Keratinocyte (primary cell): Measurements from ENCODE around the gene TRIM67. TPM values are rescaled to one million over a fixed set of nuclear protein-coding genes. Genes with fewer than 3 reads are reported as not detected.

Experiments
- DNase-seq: peaks from one replicate; pipeline ENCODE4 v3.0.0-alpha.2; 2011; ENCODE audit warnings: low read depth, missing footprints, low spot score
- FAIRE-seq: peaks from 2 replicates; lab custom pipeline; 2011; peaks lifted over from hg19 to GRCh38; lab: Jason Lieb, UNC
- H2AFZ ChIP-seq: 2 replicates; pipeline ENCODE4 v1.6.0; 2012; ENCODE audit warnings: low read length, control low read depth, inconsistent platforms; ENCODE audit not compliant: control insufficient read depth
- H3K27ac ChIP-seq: 2 replicates; pipeline ENCODE4 v1.5.1; 2011; ENCODE audit warnings: low read length; ENCODE audit not compliant: control insufficient read depth, insufficient read depth
- H3K27me3 ChIP-seq: 3 replicates; pipeline ENCODE4 v1.6.0; 2011; ENCODE audit warnings: low read length; ENCODE audit not compliant: control insufficient read depth, insufficient read depth; ENCODE audit errors: extremely low read depth
- H3K36me3 ChIP-seq, 2 experiments: 2 replicates in 1 of 2; 3 replicates in 1 of 2; pipeline ENCODE4 v1.5.1; 2011; ENCODE audit warnings: low read length in 2 of 2, mild to moderate bottlenecking in 1 of 2; ENCODE audit not compliant: control insufficient read depth in 2 of 2, insufficient read depth in 2 of 2; ENCODE audit errors: extremely low read depth in 1 of 2
- H3K4me1 ChIP-seq: 3 replicates; pipeline ENCODE4 v1.5.1; 2011; ENCODE audit warnings: low read length; ENCODE audit not compliant: control insufficient read depth, insufficient read depth; ENCODE audit errors: extremely low read depth
- H3K4me2 ChIP-seq: 3 replicates; pipeline ENCODE4 v1.6.0; 2011; ENCODE audit warnings: low read depth, low read length; ENCODE audit not compliant: control insufficient read depth, insufficient read depth; ENCODE audit errors: extremely low read depth
- H3K4me3 ChIP-seq, 3 experiments: fragments of 200-600 bp in 1 of 3; sonication (generic) in 1 of 3; 2 replicates in 2 of 3; 3 replicates in 1 of 3; pipeline ENCODE4 v1.5.1; 2011 to 2016; ENCODE audit warnings: low read length in 3 of 3, mild to moderate bottlenecking in 3 of 3, control low read depth in 2 of 3, inconsistent platforms in 1 of 3, low read depth in 1 of 3, mixed read lengths in 1 of 3, mixed run types in 1 of 3, moderate library complexity in 1 of 3; ENCODE audit not compliant: control insufficient read depth in 2 of 3, insufficient read depth in 2 of 3; ENCODE audit errors: extremely low read depth in 1 of 3
- H3K79me2 ChIP-seq: 2 replicates; pipeline ENCODE4 v1.6.0; 2012; ENCODE audit warnings: low read length; ENCODE audit not compliant: control insufficient read depth, insufficient read depth
- H3K9ac ChIP-seq: 3 replicates; pipeline ENCODE4 v1.6.0; 2011; ENCODE audit warnings: low read length; ENCODE audit not compliant: control insufficient read depth, insufficient read depth; ENCODE audit errors: extremely low read depth
- H3K9me1 ChIP-seq: 3 replicates; pipeline ENCODE4 v1.6.0; 2011; ENCODE audit warnings: low read length; ENCODE audit not compliant: control insufficient read depth, insufficient read depth; ENCODE audit errors: extremely low read depth
- H3K9me3 ChIP-seq: 2 replicates; pipeline ENCODE4 v1.5.1; 2012; ENCODE audit warnings: low read depth, low read length; ENCODE audit not compliant: control insufficient read depth
- H4K20me1 ChIP-seq: 3 replicates; pipeline ENCODE4 v1.6.0; 2011; ENCODE audit warnings: low read length; ENCODE audit not compliant: control insufficient read depth, insufficient read depth; ENCODE audit errors: extremely low read depth
- CTCF ChIP-seq, 3 experiments: IDR thresholded peaks in 1 of 3; conservative IDR thresholded peaks in 1 of 3; optimal IDR thresholded peaks in 1 of 3; 2 replicates in 2 of 3; 3 replicates in 1 of 3; pipeline versions ENCODE3 to v1.5.1; 2011; ENCODE audit warnings: low read length in 3 of 3, mild to moderate bottlenecking in 3 of 3, moderate library complexity in 2 of 3, control low read depth in 1 of 3, inconsistent platforms in 1 of 3; ENCODE audit not compliant: insufficient read depth in 2 of 3; ENCODE audit errors: extremely low read depth in 1 of 3
- EZH2 ChIP-seq: IDR thresholded peaks from one replicate; pipeline ENCODE4 v1.6.1; 2012; ENCODE audit warnings: inconsistent platforms, mild to moderate bottlenecking, low read length, moderate library complexity
- dilution Hi-C: fragments of 300-500 bp; cut with MboI; formaldehyde crosslinking; loops from one replicate; pipeline ENCODE4 v1.7.0; 2020; ENCODE audit warnings: low sequenced_read_pairs; ENCODE audit not compliant: extremely low pct_ligation_motif_present
- polyA plus RNA-seq, 5 experiments: library from polyadenylated mRNA; depleted of rRNA in 3 of 5; stranded (reverse) in 3 of 5; stranded (forward) in 1 of 5; unstranded in 1 of 5; fragments of >200 nt; gene quantifications; 1 replicate in 1 of 5; 2 replicates in 3 of 5; 3 replicates in 1 of 5; pipeline versions ENCODE4 v1.2.1 to v1.2.3, GENCODE V29; 2011 to 2012; ENCODE audit warnings: missing spikeins in 2 of 5, low read depth in 1 of 5, low replicate concordance in 1 of 5

TRIM67 gene
- polyA plus RNA-seq, 1 donor (not counting 4 experiments of a cell fraction or from before 2014, with no cell fraction given), result not detected

GRCh38 chr1:231162970-231163829, 1.3 kb downstream of the TRIM67 start:
- Histone ChIP-seq H3K4me3 (no peak overlapping the region), H3K9me1 (no peaks in the 10 kb centered on the region), H4K20me1 (no peaks in the 10 kb centered on the region), H3K4me1 (no peaks in the 10 kb centered on the region), H3K9me3 (no peaks in the 10 kb centered on the region), H3K4me2 (no peak overlapping the region), H3K36me3 (no peaks in the 10 kb centered on the region), H3K27ac (no peak overlapping the region), H3K27me3 (peaks cover 56% of the 10 kb centered on the region), H3K9ac (no peak overlapping the region), H3K79me2 (no peaks in the 10 kb centered on the region), H2AFZ (no peak overlapping the region)
- dilution Hi-C loops, result no loop called here
- no peak for FAIRE-seq
- TF ChIP-seq EZH2 (peak; percentile 99), CTCF (optimal IDR thresholded peaks at IDR 0.05 in 1 of 3, IDR thresholded peaks at IDR 0.05 in 1 of 3, conservative IDR thresholded peaks at IDR 0.05 in 1 of 3; ENCODE audit: extremely low read depth in 1 of 3, insufficient read depth in 2 of 3, low read length in 3 of 3) (no peak)
- DNase-seq, result no peak

- Histone ChIP-seq H3K36me3 (no peaks in the 10 kb centered on the region), H4K20me1 (no peaks in the 10 kb centered on the region), H3K4me2 (no peak overlapping the region), H3K27me3 (peaks cover 56% of the 10 kb centered on the region), H2AFZ (no peak overlapping the region), H3K27ac (no peak overlapping the region), H3K9me3 (no peaks in the 10 kb centered on the region), H3K9me1 (no peaks in the 10 kb centered on the region), H3K4me1 (no peaks in the 10 kb centered on the region), H3K79me2 (no peaks in the 10 kb centered on the region), H3K9ac (no peak overlapping the region), H3K4me3 (no peak overlapping the region)
- FAIRE-seq (no peak), DNase-seq (no peak)
- TF ChIP-seq EZH2, result no peak
- no peak for TF ChIP-seq CTCF (optimal IDR thresholded peaks at IDR 0.05 in 1 of 3, IDR thresholded peaks at IDR 0.05 in 1 of 3, conservative IDR thresholded peaks at IDR 0.05 in 1 of 3; ENCODE audit: extremely low read depth in 1 of 3, insufficient read depth in 2 of 3, low read length in 3 of 3)
- dilution Hi-C loops, result no loop called here
These were observed 2.1 kb downstream of the TRIM67 start for GRCh38 chr1:231163830-231164427.
